ENCODE measurements around the gene NPPA.

NPPA gene

DNA sequence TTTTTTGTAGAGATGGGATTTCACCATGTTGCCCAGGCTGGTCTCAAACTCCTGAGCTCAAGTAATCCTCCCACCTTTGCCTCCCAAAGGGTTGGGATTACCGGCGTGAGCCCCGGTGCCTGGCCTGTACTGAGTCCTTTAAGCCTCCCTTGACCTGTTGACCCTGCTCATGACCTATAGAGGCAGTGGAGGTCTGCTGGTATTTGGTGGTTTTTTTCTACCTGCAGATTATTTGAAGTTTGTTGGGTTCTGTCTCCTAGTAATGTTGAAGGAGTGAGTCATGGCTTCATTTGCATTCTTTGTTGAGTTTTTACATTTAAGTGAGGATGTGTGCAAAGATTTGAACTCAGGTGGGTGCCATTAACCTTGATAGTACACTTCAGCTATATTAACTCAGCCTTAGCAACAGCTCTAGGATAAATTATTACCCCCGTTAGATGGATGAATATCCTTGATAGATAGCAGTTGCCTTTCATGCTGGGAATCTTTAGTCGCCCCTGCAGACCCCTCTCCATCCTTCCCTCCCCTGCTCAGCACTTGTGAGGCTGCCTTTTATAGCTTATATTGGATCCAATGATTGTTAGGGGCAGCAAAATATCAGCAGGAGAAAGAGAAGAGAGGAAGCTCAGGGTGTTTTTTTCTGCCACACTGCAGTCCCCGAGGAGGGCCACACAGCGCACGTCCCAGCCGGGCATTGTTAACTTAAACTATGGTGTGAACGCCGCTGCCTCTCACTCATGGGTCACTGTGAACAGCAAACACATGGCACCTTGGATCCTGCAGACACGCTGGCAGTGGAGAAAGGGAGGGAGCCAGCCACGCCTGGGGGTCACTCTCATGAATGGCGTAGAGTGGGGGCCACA, 26.0 kb upstream of the NPPA start:
- peak; percentile 15 for DNase-seq

DNA sequence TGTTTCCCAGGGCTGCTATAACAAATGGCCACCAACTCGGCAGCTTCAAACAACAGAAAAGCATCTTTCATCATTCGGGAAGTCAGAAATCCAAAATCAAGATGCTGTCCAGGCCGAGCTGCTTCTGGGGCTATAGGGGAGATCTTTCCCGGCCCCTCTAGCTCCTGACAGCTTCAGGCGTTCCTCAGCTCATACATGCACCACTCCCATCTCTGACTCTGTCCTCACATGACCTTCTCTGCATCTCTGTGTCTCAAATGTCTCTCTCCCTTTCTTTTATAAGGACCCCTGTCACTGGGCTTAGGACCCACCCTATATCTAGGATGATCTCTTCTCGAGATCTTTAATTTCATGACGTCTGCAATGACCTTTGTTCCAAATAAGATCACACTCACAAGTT, 25.0 kb upstream of the NPPA start:
- DNase-seq = no peak

DNA sequence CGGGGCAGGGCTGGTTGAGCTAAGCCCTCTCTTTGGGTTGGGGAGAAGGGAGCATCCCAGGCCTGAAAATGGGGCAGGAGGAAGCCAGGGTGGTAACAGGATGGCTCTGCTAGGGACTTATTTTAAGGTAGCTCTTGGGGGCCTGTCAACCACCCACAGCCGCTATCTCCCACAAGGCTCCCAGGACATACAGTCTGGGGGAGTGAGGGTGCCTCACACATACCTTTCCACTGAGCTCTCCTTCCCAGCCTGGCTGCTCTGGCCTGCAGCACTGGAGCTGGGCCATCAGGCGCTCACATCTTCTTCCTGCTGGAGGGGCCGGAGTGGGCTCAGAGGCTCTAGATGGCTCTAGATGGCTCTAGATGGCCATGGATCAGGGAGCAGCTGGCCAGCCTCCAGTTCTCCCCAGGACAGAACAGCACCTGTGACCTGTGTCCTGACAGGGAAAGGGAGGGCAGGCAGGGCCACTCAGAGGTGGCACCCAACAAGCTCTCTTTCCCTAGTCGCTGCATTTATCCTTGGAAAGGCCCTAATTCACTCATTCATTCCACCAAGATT, 22.1 kb upstream of the NPPA start:
- no peak for DNase-seq

DNA sequence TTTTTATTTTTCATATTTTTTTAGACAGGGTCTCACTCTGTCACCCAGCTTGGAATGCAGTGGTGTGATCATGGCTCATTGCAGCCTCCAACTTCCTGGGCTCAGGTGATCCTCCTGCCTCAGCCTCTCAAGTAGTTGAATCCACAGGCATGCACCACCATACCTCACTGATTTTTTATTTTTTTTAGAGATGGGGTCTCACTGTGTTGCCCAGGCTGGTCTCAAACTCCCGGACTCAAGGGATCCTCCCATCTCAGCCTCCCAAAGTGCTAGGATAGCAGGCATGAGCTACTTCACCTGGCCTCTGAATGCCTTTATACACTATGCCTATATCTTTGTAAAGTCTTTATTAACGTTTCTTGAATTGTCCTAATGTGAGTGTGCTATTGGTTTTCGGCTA, 21.5 kb upstream of the NPPA start:
- no peak for DNase-seq

DNA sequence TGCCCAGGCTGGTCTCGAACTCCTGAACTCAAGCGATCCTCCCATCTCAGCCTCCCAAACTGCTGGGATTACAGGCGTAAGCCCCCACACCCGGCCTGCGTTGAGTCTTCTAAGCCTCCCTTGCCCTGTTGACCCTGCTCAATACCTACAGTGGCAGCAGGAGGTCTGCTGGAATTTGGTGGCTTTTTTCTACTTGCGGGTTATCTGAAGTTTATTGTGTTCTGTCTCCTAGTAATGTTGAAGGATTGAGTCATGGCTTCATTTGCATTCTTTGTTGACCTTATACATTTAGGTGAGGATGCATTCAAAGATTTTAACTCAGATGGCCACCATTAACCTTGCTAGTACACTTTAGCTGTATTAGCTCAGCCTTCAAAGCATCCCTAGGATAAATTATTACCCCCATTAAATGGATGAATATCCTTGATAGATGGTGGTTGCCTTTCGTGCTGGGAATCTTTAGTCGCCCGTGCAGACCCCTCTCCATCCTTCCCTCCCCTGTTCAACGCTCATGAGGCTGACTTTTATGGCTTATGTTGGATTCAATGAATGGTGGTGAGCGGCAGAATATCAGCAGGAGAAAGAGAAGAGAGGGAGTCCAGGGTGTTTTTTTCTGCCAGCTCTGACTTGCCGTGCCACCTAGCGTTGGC, 20.9 kb upstream of the NPPA start:
- DNase-seq = no peak

DNA sequence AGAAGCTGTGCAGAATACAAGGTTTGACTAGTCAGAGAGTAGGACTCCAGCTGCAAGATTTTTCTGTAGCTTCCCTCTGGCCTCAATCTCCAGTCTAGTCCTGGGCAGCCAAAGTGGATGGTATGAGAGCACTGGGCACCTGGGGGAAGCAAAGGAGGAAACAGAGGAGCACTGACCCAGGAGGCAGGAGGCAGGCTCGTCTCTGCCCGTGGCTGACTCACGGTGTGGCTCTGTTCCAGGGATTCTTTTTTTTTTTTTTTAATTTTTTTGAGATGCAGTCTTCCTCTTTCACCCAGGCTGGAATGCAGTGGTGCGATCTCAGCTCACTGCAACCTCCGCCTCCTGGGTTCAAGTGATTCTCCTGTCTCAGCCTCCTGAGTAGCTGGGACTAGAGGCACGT, 15.3 kb upstream of the NPPA start:
- peak; percentile 72 for DNase-seq

DNA sequence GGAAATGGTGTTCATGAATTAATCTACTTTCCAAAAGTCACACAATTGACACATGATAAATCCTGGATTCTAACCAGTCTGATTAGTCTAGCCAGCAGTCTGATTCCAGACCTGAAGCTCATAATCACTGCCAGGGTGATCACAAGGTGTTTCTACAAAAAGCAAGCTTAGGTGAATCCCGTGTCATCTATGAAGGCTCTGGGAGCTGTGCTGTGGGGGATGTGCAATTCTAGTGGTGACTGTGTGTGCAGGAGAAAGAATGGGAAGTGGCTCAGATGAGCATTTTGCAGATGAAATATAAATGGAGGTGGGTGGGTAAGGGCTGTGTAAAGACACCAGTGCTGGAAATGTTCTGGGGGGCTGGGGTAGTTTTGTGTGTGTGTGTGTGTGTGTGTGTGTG, 13.0 kb upstream of the NPPA start:
- DNase-seq = no peak

DNA sequence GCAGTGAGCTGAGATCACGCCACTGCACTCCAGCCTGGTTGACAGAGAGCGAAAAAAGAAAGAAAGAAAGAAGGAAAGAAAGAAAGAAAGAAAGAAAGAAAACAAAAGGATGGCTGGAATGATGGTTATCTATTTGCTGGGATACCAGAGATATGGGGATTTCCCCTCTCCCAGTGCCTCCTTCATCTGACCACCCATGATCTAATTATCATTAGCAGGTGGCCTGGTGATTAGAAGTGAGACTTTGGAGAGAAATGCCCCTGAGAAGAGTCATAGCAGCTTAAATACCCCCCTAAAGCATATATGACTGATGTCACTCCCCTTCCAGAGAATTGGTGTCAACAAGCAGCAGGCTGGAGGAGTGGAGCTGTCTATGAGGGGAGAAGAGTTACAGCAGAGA, 12.5 kb upstream of the NPPA start:
- no peak for DNase-seq

DNA sequence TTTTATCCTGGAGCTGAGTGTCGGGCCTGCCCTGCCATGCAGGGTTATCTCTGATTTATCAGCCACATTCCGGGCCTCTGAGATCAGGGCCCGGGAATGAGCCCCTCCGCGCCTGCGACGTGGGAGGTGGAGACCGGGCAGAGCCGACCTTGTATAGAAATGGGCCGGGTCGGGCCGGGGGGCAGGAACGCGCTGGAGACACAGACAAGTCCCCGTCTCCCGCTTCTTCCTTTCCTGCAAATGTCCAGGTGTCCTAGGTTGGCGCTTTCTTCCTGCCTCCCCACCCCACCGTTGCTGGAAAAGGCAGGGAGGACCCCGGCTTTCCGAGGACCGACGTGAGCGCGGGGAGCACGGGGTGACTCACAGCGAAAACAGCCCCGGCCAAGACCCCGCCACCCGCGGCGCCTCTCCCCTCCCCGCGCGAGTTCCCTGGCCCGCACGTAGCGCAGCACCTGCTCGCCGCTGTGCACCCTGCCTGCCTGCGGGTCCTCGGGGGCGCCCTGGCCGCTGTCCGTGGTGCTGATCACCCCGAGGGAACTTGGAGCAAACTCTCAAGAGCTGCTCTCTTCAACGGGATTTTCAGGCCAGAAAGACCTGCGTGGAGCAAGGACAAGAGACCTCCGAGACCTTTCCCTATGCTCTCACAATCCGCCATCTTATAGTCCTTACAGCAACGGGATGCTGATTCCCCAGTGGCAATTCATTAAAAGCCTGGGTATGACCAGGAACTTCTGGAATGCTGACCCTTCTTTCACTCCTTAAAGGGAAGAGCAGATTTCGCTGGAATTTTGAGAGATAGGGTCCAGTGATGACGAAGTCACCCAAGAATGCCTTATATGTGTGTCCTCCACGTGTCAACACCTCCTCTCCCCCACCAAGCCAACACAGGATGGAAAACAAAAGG, 11.6 kb upstream of the NPPA start:
- peak; percentile 59 for DNase-seq

DNA sequence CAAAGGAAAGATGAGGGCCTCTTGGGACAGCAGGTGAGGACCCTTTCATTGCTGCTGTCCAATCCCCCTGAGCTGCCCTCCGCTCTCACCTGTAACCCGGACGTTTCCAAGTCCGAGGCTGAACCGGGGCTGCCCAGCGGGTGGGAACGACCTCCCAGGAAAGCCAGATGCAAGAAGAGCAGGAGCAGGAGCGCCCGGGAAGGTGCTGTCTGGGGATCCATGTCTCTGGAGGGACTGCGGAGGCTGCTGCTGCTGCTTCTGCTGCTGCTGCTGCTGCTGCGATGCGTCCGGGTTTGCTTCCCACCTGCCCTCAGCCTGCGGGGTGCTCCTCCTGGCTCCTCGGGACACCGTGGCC, 11.0 kb upstream of the NPPA start, which contains the start of gene NPPB:
TSS of gene NPPB (minus strand) at position 333 of the 355 bp plus-strand sequence. CDS start at position 221, 112 bp downstream.
- DNase-seq = no peak

DNA sequence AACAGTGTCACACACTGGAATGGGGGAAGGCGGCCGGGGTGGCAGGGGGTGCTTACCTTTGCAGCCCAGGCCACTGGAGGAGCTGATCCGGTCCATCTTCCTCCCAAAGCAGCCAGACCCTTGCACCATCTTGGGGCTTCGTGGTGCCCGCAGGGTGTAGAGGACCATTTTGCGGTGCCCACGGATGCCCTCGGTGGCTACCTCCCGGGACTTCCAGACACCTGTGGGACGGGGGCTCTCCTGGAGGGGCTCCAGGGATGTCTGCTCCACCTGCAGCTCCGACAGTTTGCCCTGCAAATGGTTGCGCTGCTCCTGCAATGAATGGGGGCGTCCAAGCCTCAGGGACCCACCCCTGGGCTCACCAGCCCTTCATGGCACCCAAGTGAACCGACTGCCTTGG, 10.6 kb upstream of the NPPA start:
- no peak for DNase-seq

DNA sequence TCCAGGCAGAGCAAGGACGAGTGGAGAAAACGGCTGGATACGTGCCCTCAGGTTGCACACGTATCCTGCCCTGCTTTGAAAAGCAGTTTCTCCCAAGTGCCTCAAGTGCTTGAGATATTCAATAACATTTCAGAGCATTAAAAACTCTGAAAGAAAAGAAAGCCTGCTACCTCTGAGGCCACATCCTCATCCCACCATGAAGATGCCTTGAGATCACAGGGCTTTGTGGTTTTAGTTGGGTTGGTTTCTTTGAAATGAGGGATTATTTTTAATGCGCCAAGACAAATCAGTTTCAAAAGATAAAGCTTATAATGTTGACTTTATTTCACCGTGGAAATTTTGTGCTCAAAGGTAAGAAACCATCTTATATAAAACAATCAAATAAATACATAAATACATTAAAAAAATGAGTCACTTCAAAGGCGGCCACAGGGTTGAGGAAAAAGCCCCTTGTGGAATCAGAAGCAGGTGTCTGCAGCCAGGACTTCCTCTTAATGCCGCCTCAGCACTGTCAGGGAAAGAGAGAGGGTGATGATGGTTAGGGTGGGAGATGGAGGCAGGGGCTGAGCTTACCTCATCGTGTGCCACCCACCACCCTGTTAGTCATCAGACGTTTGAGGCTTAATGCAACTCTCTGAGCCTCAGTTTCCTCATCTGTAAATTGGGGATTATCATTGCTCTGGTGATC, 9.7 kb upstream of the NPPA start:
- no peak for DNase-seq

DNA sequence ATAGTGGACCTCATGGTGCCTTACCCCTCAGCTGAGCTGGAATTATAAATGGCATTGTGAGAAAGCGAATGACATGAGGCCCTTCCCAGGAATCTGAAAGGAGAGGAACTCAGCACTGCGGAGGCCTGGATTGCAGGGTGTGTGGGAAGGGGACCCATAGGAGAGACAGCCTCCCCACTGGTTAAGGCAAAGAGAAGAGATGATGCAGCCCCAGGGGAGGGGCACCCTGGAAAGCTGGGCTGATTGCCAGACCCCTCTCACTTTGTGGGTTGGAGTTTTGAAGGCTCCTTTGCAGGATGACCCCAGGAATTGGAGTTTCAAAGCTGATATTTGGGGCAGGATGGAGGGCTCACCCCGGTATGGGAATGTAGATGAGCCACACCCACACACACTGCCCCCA, 9.1 kb upstream of the NPPA start:
- no peak for DNase-seq

DNA sequence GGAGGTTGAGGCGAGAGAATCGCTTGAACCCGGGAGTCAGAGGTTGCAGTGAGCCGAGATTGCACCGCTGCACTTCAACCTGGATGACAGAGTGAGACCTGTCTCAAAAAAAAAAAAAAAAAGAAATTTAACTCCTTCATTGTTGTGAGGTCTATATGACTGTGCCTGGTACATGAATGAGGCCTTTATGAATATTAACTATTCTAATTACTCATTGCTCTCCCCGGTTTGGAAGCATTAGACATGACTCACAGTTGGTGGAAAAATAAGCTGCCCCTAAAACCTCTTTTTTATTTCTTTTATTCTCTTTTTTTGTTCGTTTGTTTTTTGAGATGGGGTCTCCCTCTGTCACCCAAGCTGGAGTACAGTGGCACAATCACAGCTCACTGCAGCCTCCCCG, 7.8 kb upstream of the NPPA start:
- DNase-seq = no peak

DNA sequence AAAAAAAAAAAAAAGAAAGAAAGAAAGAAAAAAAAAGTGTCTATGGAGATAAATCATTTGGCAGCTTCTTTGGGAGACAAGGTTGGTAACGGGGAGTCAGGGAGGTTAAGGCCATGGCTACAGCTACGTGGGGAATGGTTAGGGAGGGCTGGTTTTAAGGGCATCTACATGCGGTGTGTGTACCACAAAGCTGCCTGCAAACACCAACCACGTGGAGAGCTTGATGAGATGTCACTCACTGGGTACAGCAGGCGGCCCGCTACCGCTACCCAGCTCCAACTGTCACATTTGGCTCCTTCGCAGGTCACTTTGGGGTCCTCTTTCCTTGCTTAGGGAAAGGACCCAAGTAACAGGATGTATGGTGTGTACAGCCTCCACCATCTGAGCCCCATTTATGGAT, 6.9 kb upstream of the NPPA start:
- DNase-seq = no peak

DNA sequence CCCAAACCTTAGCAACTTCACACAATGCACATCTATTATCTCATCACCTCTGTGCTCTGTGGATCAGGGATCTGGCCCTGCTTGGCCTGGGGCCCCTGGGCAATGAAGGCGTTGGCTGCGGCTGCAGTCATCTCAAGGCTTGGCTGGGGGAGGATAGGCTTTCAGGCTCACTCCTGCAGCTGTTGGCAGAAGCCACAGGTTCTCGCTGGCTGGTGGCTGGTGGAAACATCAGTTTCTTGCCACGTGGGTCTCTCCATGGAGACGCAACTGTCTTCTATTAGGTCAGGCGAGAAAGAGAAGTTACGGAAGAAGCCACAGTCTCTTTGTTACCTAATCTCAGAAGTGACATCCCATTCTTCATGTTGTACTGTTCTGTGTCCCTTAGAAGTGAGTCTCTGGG, 3.6 kb upstream of the NPPA start:
- DNase-seq = no peak

DNA sequence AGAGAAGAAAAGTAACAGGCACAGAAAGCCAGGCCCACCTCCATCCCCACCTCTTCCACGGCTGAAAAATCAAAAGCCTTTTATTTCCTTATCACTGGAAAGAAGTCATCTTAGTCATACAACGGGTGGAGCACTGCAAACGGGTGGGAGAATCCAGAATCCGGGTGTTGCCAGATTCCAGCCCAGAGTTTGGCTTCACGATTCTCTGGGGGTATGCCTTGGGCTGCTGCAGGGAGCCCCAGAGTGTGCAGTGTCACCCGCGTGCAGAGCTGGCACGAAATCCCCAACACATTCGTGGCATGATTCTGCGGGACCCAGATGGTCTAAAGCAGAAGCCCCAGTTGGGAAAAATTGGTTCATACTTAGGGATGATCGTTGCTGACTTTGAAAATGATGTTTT, 2.6 kb upstream of the NPPA start:
- DNase-seq = no peak

DNA sequence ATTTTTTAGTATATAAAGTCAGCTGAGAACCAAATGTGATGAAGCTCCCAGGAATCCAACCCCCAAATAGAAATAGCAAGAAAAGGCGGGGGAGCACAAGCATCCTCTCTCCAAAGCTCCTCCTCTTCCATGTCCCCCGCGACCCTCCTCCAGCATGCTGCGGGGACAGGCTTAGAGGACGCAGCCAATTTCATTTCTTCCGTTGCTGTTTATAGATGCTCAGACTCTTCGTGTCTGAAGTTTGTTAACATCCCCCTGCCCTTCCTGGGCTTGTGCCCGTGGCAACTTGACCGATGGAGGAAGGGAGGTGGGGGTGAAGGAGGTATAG, 754 bp upstream of the NPPA start:
- DNase-seq = no peak

DNA sequence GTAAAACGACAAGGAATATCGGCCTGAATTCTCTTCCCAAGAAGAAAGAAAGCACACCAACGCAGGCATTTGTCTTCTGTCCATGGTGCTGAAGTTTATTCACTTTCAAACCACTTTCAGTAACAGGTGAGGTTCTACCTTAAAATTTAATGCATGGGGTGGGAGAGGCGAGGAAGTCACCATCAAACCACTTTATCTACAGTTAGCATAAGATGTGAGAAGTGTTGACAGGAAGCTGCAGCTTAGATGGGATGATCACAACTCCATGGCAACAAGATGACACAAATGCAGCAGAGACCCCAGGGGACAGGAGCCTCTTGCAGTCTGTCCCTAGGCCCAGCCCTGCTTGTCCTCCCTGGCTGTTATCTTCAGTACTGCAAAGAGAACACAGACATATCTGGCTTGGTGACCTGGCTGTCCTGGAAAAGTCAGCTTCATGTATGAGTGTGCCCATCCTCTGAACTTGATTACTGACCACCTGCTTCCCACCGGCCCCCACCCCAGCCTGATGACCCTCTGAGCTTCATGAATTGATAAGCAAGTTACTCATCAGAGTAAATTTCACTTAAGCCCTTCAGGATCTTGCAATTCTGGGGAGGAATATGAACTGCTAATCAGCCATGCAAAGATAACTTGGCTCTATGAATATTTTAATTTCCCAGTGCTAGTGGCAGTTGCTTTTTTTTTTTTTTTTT, 1.8 kb downstream of the NPPA start:
- DNase-seq = peak; percentile 36

DNA sequence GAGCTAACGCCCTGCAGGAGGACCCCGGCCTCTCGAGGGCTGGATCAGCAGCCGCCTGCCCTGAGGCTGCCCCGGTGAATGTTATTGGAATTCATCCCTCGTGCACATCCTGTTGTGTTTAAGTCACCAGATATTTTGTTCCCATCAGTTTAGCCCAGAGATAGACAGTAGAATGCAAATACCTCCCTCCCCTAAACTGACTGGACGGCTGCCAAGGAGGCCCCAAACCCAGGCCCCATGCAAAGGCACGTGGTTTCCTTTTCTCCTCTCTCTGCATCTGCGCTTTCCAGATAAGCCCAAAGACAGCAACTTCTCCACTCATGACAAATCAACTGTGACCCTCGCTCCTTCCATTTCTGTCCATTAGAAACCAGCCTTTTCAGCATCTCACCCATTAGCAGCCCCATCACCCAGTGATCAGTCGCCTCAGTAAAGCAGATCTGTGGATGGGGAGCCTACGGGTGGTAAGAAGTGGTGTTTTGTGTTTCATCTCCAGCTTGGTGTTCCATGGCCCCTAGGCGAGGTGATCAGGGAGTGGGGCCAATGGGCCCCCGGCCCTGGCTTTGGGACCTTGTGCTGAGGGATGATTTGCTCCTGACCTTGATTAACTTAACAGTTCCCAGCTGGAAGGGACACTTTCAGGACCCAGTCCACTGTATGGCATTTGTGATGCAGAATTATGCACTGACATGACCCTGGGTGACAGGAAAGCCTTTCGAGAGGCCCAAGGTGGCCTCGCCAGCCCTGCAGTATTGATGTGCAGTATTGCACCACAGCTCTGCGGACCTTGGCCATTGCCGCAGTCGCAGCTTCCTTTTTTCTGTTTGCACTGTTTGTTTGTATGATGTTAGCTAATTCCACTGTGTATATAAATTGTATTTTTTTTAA, 5.2 kb downstream of the NPPA start:
- DNase-seq = no peak

Measured in DMS53 (cell line).